RCC 7860 (cell line): ENCODE data around the gene PDIA5.

Source experiments
- DNase-seq: peaks from one replicate; pipeline ENCODE4 v3.0.0-alpha.2; 2015; ENCODE audit warnings: low spot score
- FAIRE-seq: peaks from 2 replicates; lab custom pipeline; 2012; peaks lifted over from hg19 to GRCh38; lab: Jason Lieb, UNC

The PDIA5 gene

DNA sequence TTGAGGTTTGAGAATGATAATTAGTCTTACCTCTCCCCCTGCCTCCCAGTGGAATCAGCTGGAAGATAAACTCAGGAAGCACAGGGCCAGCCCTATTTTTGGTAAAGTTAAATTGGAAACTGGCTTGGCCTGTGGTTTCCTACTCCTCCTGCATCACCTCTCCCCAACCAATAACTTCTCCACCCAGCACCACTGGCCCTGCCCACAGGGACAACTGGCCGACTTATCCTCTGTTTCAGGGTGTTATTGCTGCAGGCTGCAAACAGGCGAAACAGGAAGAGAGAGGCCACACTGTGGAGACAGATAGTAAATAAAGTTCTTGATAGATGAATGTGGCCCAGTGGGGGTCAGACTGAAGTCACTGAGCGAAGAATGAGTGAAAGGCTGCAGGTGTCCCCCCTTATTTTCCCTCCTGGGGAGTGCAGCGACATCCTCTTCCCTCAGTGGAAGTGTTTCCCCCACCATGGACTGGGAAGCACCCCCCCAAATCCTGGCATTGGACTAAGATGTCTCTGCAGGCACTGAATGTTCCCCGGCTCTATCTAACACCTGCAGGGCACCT lies 47.1 kb downstream of the PDIA5 start:
- no peak for FAIRE-seq
- no peak for DNase-seq

DNA sequence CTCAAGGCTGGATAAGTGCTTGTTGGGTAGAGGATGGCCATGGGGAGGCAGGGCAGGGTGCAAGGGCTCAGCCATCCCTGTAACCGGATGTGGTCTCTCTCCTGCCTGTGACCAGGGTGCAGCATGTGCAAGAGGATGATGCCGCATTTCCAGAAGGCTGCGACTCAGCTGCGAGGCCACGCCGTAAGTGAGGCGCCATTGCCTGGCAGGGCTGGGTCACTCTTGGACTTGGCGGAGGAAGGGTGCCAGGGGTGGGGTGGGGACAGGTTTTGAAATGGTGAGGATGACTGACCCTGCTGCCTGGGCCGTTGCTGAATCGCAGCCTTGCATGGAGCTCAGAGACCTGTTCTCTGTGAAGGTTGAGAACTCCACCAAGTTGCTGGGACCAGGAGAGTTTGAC lies 49.3 kb downstream of the PDIA5 start:
- FAIRE-seq, result no peak

DNA sequence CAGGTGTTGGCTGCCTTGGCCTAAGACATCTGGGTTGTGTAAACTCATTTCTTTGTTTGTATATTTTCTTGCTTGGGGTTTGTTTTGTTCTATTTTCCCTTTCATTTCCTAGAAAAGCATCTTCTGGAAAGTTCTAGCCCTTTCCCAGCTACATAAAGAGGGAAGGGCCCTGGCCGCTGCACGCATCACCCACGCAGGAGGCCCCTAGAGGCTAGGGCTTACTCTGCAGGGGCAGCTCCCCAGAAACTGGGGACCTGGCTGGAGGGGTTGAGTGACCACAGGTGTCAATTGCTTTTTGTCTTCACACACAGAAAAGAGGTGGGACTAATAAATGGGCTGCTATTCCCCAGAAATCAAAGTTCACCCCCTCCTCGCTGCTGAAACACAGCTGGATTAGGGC lies 52.6 kb downstream of the PDIA5 start:
- DNase-seq (no peak), FAIRE-seq (no peak)

More for the DNA sequence above, 49.3 kb downstream of the PDIA5 start:
- no peak for DNase-seq

DNA sequence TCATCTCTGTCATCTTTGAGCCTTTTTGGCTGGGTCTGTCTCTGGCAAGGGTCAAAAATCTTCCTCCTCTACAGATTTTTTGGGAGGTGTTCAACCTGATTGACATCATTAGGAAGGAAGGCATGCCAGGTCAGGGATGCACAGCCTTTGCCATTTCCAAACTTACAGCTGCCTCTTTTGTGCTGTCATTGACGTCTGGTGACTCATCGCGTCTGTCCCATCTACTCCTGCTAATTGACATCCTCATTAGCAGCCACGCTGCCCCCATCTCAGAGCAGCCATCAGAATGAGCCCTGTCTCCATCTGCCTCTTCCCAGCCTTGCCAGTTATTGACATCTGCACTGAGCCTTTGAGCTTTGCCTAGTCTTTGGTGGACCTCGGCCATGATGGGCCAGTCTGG lies 53.0 kb downstream of the PDIA5 start:
- no peak for FAIRE-seq
- no peak for DNase-seq

DNA sequence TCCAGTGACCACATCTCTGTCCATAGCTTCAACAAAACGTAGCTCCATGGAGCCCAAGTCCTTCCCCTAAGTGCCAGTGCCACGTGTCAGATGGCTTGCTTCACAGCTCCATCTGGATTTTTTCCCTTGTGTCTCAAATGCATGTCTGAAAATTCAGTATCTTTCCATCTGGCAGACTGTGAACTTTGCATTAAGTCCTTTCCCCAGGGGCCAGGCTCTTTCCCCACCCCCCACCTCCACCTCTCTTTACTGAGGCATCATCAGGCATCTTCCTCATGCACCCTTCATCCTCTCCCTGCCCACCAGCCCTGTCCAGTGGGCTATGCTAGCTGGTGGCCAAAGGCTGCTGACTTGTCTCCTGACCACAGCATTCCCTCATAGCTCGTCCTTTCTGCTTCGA lies 53.7 kb downstream of the PDIA5 start:
- no peak for DNase-seq
- no peak for FAIRE-seq

DNA sequence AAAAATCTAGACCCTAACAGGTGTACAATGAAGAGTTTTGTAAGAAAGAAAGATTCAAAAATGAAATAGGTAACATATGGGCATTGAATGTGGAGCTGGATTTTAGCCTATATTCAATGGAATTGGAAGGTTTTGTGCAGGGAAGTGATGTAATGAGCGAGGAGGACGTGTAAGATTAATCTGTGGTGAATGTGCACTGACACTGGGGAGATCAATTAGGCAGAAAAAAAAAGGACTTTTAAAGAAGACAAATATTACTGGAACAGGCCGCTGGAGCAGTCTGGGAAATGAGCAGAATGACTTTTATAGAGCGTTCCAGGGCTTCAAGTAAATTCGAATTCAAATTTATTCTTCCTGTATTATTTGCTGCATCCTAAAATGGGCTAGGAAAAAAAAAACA lies 55.2 kb downstream of the PDIA5 start:
- no peak for DNase-seq

DNA sequence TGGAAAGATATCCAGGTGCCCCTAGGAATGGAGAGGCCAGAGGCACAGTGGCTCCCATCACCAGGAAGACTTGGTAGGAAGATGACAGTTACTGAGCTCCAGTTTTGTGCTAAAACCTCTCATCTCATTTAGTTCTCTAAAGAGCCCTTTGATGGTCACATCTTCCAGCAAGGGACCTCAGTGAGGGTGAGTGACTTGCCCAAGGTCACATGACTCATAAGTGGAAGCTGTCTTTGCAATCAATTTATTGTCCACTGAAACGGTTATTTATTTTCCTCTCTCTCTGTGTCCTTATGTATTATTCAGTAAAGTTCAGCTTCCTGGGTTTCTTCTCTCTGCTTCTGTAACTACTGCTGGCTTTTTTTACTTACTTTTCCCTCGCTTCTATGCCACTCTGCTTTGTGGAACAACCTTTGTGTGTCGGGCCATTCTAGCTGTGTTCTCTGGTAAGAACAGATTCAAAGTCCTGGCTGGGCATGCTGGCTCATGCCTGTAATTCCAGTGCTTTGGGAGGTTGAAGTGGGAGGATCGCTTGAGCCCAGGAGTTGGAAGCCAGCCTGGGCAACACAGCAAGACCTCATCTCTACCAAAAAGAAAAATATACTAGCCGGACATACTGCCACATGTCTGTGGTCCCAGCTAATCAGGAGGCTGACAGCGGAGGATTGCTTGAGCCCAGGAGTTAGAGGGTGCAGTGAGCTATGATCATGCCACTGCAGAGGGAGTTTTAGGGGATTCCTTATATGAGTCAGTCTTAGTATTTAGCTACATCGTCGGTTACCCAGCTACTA lies 55.9 kb downstream of the PDIA5 start:
- no peak for DNase-seq
- FAIRE-seq, result no peak

More for the DNA sequence above, 55.2 kb downstream of the PDIA5 start:
- no peak for FAIRE-seq

DNA sequence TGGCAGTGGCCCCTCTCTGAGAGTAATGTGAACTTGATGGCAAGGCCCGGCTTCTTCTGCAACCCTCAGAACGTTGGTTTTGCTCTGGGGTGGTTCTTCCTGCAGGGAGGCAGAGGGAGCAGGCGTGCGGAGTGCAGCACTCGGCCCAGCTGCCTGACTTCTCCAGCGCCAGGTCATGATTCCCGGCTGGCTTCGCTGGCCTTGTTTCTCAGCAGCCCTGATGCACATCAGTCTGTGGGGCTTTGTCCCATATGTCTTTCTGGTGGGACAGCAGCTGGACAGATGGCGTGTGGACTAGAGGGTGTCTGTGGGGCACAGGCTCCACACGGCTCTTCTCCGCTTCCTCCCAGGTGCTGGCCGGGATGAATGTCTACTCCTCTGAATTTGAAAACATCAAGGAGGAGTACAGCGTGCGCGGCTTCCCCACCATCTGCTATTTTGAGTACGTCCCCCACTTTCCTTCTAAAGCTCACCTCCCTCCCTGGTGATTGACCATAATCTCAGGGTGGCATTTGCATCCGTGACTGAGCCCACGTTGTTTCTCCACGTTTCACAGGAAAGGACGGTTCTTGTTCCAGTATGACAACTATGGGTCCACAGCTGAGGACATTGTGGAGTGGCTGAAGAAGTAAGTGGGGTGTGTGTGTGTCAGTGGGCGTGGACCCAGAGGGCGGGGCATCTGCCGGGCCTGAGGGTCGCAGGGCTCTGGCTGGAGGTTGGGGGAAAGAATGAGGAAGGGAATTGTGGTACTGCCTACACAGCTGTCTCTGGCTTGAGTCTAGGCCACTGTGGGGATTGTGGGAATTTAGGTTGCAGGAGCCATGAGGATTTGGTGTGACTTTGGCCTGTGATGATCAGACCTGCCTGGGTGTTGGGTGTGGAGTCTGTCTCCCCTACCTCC lies 57.1 kb downstream of the PDIA5 start:
- FAIRE-seq (no peak), DNase-seq (no peak)

DNA sequence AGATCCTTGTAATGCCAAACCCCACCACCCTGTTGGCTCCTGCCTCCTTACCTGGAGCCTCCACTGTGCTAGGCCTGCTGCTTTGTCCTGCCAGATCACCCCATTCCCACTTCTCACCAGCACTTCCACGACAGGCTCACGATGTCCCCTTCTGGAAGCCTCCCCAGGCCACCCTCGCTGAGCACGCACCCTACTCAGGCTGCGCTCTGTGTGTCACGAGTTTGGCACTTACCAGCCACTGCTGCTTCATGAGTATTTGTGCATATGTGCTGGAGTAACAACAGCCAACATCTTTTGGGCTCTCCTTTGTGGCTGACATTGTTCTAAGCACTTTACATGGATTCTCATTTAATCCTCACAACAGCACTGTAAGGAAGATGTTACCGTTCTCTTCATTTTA lies 58.1 kb downstream of the PDIA5 start:
- DNase-seq (no peak), FAIRE-seq (no peak)

DNA sequence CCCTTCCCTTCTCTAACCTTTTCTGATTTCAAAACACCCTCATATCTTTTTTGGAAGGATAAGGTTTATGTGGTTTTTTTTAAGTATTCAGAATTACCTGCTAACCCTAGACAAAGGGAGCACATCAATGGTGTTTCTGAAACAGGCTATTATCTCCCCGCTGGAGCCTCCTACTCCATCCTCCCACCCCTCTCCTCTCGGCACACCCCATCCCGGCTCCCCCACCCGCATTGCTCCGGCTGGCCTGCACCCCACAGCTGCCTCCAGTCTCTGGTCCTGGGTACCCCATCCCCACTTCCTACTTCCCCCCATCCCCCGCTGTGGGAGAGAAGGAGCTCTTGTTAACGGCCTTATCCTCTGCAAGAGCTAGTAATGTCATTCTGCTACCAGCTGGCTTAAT lies 59.2 kb downstream of the PDIA5 start:
- no peak for FAIRE-seq
- DNase-seq, result no peak

DNA sequence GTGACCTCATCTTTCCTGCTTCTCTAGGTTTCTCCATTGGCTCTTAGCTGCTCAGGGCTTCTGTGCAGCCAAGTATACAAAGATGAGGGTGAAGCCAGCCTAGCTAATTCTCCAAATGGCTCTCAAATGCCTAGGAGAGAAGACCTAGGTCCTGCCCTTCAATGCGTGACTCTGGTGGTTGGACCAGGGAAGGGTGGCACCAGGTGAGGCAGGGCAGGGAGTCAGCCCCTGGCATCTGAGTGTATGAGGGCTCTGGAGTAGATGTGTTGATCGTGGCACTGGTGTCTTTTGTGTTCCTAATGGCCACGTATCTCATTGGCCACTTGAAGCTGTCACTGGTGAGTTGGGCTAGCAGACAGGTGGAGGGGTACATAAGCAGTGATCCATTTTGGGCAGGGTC lies 59.8 kb downstream of the PDIA5 start:
- DNase-seq, result no peak
- FAIRE-seq, result no peak

DNA sequence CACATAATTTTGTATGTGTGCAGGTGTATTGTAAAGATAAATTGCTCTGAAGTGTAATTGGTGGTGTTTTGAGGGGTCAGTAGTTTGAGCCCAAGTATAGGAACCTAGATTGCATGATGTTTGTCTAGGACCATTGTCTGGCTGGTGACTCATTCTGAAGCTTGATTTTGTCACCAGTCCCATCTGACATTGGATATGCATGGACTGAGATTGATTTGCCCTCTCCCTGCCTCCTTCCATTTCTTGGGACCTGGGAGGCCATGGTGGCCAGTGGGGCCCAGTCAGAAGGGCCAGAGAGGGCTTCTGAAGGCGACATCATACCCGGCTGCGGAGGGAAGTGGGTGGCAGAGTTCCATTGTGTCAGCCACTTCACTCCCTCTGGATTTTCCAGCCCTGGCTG lies 62.3 kb downstream of the PDIA5 start:
- DNase-seq (no peak), FAIRE-seq (no peak)

DNA sequence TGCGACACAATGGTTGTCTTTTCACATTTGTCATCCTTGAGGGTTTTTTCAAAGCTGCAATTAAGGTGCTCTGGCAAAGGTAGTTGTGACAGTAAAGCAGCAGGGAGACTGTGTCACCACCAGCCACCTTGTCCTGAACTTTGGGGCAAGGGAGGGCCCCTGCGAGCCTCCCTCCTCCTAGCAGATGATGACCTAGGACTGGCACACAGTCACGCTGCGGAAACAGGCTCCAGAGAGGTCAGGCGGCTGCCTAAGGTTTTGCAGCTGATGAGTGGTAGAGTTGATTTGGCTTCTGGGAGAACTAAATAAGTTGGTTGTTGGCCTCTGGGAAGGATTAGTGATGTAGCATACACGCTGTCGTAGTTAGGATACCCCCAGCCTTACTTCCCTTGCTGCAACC lies 62.7 kb downstream of the PDIA5 start:
- FAIRE-seq, result no peak
- no peak for DNase-seq

DNA sequence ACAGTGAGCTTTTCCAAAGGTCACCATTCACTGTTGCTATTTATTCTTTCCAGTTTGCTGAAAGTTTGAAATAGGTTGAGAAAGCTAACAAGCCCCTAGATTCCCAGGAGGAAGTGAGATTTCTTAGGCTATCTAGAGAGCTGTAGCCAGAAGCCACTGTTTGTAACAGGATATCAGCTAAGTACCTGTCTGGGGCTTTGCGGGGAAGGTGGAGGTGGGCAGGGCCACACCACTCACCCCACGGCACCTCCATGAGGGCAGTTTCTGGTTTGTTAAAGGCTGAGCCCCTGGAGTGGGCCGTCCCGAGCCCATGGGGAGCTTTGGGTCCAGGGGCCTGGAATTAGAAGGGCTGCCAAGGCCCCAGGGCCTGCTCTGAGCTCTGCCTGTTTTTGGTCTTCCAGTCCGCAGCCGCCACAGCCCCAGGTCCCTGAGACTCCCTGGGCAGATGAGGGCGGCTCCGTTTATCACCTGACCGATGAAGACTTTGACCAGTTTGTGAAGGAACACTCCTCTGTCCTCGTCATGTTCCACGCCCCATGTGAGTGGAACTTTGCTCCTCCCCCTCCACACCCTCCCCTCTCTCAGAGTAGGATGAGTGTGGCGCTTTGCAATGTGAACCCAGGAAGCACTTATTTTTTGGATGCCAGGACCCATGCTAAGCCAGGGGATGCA lies 63.4 kb downstream of the PDIA5 start:
- FAIRE-seq, result no peak

DNA sequence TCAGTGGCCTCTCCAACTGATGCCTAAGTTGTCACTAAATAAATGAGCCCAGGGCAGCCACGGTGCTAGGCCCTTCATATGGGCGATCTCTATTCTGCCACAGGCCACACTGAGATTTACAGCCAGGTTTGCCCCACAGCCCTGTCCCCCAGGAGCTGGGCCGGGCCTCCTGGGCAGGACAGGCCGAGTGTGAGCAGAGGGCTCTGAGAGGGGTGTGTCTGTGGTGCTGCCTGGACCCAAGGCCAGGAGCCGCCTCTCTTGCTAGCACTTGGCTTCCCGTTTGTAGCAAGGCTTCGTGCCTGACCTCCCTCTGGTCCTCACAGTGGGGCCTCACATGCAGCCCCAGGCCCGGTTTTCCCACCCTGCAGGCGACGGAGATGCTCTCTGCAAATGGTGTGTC lies 67.8 kb downstream of the PDIA5 start:
- DNase-seq (no peak), FAIRE-seq (no peak)

More for the DNA sequence above, 63.4 kb downstream of the PDIA5 start:
- DNase-seq, result no peak

DNA sequence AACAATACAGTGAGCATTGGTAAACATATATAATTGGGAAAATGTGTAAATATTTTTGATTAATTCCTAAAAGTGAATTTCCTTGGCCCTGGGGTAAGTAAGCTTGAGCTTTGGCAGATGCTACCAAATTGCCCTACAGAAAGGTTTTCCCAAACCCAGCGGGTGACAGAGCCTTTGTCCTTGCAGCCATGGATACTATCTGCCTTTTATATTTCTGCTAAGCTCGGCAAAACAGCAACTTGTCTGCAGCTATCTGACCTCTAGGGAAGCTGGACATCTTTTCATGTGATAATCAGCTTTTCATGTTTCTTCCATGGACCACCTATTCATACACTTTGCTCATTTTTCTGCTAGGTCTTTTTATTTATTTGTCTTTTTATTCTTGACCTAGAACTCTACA lies 70.2 kb downstream of the PDIA5 start:
- DNase-seq (no peak), FAIRE-seq (no peak)

DNA sequence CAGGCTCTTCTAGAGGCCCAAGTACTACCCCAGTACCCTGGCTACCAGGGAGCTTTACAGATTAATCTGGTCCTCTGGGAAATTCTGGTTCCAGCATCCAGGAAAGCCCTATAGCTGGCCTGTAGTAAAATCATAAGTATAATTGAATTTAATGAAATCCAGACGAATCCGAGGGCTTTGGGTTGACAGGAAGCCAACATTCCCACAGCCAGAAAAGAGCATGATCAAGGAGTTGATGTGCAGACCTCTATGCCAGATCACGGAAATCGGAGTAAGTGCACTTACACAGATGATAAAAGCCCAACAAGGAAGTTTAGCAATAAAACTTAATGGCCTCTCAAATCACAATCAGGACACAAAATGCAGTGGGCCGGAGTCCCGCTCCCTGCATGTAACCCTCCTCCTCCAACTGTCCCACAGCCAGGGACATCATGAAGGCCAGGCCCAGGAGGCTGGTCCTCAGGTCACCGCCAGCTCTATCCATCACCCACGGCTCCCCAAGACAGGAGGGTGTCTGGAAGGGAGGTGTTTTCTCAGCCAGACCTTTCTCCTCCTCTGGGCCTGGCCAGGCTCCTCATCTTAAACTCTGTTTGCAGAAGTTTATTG lies 72.1 kb downstream of the PDIA5 start:
- no peak for FAIRE-seq
- DNase-seq, result no peak

DNA sequence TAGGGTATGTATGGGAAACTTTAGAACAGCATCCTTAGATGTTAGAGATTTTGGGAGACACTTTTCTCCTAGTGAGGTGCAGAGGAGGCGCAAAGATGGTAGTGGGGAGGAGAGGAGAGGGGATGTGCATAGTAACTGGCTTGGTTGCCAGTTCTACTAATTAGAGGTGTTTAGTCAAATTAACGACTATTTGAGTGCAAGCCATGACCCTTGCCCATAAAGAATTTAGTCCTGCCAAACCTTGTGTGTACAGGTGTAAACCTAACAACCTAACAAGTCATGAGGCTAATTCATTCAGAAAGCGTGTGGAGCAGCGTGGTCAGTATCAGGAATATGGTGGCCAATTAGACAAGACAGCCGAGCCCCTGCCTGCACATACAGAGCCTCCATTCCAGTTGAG lies 72.7 kb downstream of the PDIA5 start:
- DNase-seq (no peak), FAIRE-seq (no peak)

DNA sequence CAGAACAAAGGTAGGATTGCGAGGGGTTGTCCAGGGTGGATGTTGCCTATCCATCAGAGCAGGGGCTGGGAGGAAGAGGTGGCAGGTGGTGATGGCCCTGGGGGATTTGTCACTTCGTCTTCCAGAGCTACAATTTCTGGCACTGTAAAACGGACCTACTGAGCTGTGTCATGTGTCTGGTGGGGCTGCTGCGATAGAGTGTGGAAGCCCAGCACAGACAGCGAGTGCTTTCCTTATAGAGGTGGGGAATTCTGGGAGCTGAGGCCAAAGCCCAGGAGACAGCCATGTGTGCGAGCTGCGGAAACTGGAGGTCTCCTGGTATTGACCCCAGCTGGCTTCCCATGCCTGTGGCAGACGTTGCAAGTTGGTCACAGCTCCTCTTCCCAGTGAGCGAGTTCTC lies 73.7 kb downstream of the PDIA5 start:
- DNase-seq, result no peak
- FAIRE-seq, result no peak

DNA sequence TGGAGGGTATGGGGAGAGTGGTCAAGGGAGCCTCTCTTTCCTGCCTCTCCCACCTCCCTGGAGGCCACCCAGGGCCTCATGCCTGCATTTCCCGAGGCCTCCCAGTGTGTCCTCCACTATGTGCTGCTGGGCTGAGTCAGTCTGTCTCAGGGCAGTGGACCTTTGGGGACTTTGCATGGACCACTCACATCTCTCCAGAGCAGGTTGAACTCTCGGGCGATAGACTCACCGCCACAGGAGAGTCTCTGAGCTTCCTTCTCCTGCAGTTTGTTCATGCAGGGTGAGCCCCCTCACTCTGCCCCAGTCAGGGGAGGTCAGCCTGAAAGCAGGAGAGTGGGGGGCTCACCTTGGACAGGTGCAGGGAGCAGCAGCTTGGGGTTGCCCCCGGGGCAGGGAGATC lies 74.5 kb downstream of the PDIA5 start:
- FAIRE-seq, result no peak
- no peak for DNase-seq
